Neural progenitor cell (in vitro differentiated cells): Measurements from ENCODE around the gene CCDC3. TPM values are rescaled to one million over a fixed set of nuclear protein-coding genes. Genes with fewer than 3 reads are reported as not detected.

Experiments used
- DNase-seq: peaks from one replicate; pipeline ENCODE4 v3.0.0-alpha.2; 2016; ENCODE audit warnings: low spot score
- H2AFZ ChIP-seq: fragments of 200-600 bp; sonication (generic); replicated peaks from 2 replicates; pipeline ENCODE4 v1.6.1; 2016; ENCODE audit warnings: antibody characterized with exemption
- H3F3A ChIP-seq: fragments of 200-600 bp; sonication (generic); 2 replicates; pipeline ENCODE4 v1.6.1; 2016; ENCODE audit warnings: antibody characterized with exemption, low read depth
- H3K27ac ChIP-seq: fragments of 200-600 bp; sonication (generic); 2 replicates; pipeline ENCODE4 v1.5.1; 2016; ENCODE audit warnings: mild to moderate bottlenecking
- H3K27me3 ChIP-seq: fragments of 200-600 bp; sonication (generic); 2 replicates; pipeline ENCODE4 v1.6.1; 2016; ENCODE audit warnings: mild to moderate bottlenecking, moderate library complexity
- H3K36me3 ChIP-seq: fragments of 200-600 bp; sonication (generic); 2 replicates; pipeline ENCODE4 v1.5.1; 2016
- H3K4me1 ChIP-seq: fragments of 200-600 bp; sonication (generic); 2 replicates; pipeline ENCODE4 v1.6.1; 2016; ENCODE audit warnings: mixed run types
- H3K4me2 ChIP-seq: fragments of 200-600 bp; sonication (generic); 2 replicates; pipeline ENCODE4 v1.6.1; 2016
- H3K4me3 ChIP-seq: fragments of 200-600 bp; sonication (generic); 2 replicates; pipeline ENCODE4 v1.5.1; 2016
- H3K79me2 ChIP-seq: fragments of 200-600 bp; sonication (generic); 2 replicates; pipeline ENCODE4 v1.6.1; 2016; ENCODE audit warnings: low read depth
- H3K9ac ChIP-seq: fragments of 200-600 bp; sonication (generic); 2 replicates; pipeline ENCODE4 v1.6.1; 2016
- H3K9me3 ChIP-seq: fragments of 200-600 bp; sonication (generic); 2 replicates; pipeline ENCODE4 v1.5.1; 2016; ENCODE audit warnings: low read depth
- H4K20me1 ChIP-seq: fragments of 200-600 bp; sonication (generic); 2 replicates; pipeline ENCODE4 v1.6.1; 2016; ENCODE audit warnings: low read depth
- H3K27ac Mint-ChIP-seq: 3 replicates; pipeline ENCODE4 v1.8.0; 2021; ENCODE audit warnings: mixed read lengths
- H3K27me3 Mint-ChIP-seq: 2 replicates; pipeline ENCODE4 v1.8.0; 2022; ENCODE audit warnings: low read depth, mild to moderate bottlenecking, inconsistent platforms, moderate library complexity, mixed read lengths; ENCODE audit not compliant: insufficient read depth
- H3K36me3 Mint-ChIP-seq: 3 replicates; pipeline ENCODE4 v1.8.0; 2021; ENCODE audit warnings: mixed read lengths
- H3K4me1 Mint-ChIP-seq: 3 replicates; pipeline ENCODE4 v1.8.0; 2021; ENCODE audit warnings: mixed read lengths
- H3K4me3 Mint-ChIP-seq: 3 replicates; pipeline ENCODE4 v1.8.0; 2021; ENCODE audit warnings: mild to moderate bottlenecking, moderate library complexity, mixed read lengths
- H3K9me3 Mint-ChIP-seq: 3 replicates; pipeline ENCODE4 v1.8.0; 2020; ENCODE audit warnings: mixed read lengths
- EZH2 ChIP-seq: fragments of 200-600 bp; sonication (generic); IDR thresholded peaks from 2 replicates; pipeline ENCODE4 v1.6.1; 2017; ENCODE audit warnings: antibody characterized with exemption, mild to moderate bottlenecking, moderate library complexity
- EZH2phosphoT487 ChIP-seq: fragments of 200-600 bp; sonication (generic); IDR thresholded peaks from 2 replicates; pipeline ENCODE4 v1.6.1; 2017; ENCODE audit warnings: antibody characterized with exemption
- total RNA-seq: library from RNA; depleted of rRNA; stranded (reverse); fragments of >200 nt; gene quantifications from 2 replicates; pipeline ENCODE4 v1.2.3, GENCODE V29; 2015; ENCODE audit warnings: low replicate concordance
- TF ChIP-seq, protein P1 (sequence below): fragments of 200-600 bp; sonication (generic); IDR thresholded peaks from 2 replicates; pipeline ENCODE4 v1.5.1; 2017; ENCODE audit warnings: antibody characterized with exemption, mild to moderate bottlenecking

CCDC3 gene
- total RNA-seq, 1 donor from 2014 or later = not detected

DNA sequence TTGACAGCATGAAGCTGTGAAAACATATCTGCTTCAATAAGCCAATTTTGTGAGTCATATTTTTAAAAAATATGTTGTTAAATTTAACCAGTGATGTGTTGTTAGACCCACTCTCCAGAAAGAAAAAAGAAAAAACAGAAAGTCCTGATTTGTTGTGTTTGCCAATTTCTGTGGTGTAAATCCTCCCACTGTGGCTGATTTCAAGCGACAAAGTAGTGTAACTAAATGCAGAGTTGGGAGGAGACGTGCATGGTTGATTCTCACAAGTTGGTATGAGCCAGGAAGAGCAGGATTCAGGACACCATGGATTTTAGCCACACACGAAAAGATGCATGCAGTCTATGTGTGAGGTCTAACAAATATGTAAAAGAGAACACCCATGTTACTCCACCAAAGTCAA, 139.1 kb downstream of the CCDC3 start:
- Histone ChIP-seq H3K36me3 (no peaks in the 10 kb centered on the region), H3K79me2 (no peaks in the 10 kb centered on the region), H3K4me3 (no peak overlapping the region), H3K9ac (no peak overlapping the region), H3K9me3 (no peaks in the 10 kb centered on the region), H4K20me1 (no peaks in the 10 kb centered on the region), H3K27me3 (no peaks in the 10 kb centered on the region), H3K27ac (no peak overlapping the region), H3K4me2 (no peak overlapping the region), H2AFZ (no peak overlapping the region), H3K4me1 (no peaks in the 10 kb centered on the region), H3F3A (no peaks in the 10 kb centered on the region)
- H3K4me3 Mint-ChIP-seq = no peak overlapping the region
- H3K4me1 Mint-ChIP-seq = no peaks in the 10 kb centered on the region
- TF ChIP-seq EZH2phosphoT487 (no peak), EZH2 (no peak)
- TF ChIP-seq, protein P1, sequence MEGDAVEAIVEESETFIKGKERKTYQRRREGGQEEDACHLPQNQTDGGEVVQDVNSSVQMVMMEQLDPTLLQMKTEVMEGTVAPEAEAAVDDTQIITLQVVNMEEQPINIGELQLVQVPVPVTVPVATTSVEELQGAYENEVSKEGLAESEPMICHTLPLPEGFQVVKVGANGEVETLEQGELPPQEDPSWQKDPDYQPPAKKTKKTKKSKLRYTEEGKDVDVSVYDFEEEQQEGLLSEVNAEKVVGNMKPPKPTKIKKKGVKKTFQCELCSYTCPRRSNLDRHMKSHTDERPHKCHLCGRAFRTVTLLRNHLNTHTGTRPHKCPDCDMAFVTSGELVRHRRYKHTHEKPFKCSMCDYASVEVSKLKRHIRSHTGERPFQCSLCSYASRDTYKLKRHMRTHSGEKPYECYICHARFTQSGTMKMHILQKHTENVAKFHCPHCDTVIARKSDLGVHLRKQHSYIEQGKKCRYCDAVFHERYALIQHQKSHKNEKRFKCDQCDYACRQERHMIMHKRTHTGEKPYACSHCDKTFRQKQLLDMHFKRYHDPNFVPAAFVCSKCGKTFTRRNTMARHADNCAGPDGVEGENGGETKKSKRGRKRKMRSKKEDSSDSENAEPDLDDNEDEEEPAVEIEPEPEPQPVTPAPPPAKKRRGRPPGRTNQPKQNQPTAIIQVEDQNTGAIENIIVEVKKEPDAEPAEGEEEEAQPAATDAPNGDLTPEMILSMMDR = no peak
- DNase-seq = no peak
- peaks cover 2% of the 10 kb centered on the region for H3K27me3 Mint-ChIP-seq
- no peaks in the 10 kb centered on the region for H3K9me3 Mint-ChIP-seq
- H3K36me3 Mint-ChIP-seq = no peaks in the 10 kb centered on the region
- H3K27ac Mint-ChIP-seq = no peak overlapping the region

DNA sequence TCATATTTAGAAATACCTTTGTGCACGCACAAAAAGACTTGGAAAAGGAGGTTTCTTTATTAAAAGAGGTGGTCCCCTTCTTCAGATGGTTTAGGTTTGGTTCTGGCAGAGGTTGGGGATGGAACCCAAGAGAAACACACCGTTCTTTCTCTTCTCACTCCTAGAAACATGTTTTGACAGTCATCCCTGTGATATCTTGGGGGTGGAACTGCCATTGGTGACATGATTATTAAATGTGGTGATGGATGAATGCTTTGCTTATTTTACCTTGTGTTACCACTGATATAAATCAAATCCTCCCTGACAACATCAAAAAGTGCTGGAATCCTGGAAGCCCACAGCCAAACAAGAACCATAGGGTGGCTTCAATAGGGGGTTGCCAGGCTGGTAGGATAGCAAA, 146.5 kb downstream of the CCDC3 start:
- no peak overlapping the region for H3K4me3 ChIP-seq
- no peak overlapping the region for H2AFZ ChIP-seq
- DNase-seq = no peak
- no peaks in the 10 kb centered on the region for H4K20me1 ChIP-seq
- no peaks in the 10 kb centered on the region for H3K4me1 ChIP-seq
- no peaks in the 10 kb centered on the region for H3K27me3 ChIP-seq
- no peaks in the 10 kb centered on the region for H3K27me3 Mint-ChIP-seq
- no peak overlapping the region for H3K4me2 ChIP-seq
- no peaks in the 10 kb centered on the region for H3K9me3 Mint-ChIP-seq
- H3K9ac ChIP-seq = no peak overlapping the region
- H3K36me3 ChIP-seq = no peaks in the 10 kb centered on the region
- no peaks in the 10 kb centered on the region for H3K4me1 Mint-ChIP-seq
- H3K4me3 Mint-ChIP-seq = no peak overlapping the region
- no peak overlapping the region for H3K27ac ChIP-seq
- H3K27ac Mint-ChIP-seq = no peak overlapping the region
- H3K36me3 Mint-ChIP-seq = no peaks in the 10 kb centered on the region
- H3K9me3 ChIP-seq = no peaks in the 10 kb centered on the region
- TF ChIP-seq EZH2 (no peak), EZH2phosphoT487 (no peak)
- TF ChIP-seq, protein P1 = no peak
- H3F3A ChIP-seq = no peaks in the 10 kb centered on the region
- no peaks in the 10 kb centered on the region for H3K79me2 ChIP-seq

DNA sequence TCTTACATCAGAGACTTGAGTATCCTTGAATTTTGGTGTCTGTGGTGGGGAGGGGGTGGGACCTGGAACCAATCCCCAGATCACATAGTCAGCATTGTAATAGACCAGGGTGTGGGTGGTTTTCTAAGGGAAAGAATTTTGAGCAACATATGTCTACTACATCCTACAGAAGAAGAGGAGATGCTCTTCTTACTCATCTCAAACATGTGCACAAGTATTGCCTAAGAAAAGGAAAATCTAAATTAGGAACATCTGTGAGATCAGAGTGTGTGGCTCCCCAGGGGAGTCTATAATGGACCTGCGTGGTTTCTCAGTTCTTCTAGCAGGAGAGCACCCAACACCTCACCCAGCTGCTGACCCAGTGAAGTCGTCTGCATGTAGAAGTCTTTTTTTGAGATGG, 148.8 kb downstream of the CCDC3 start:
- Mint-ChIP-seq H3K9me3 (no peaks in the 10 kb centered on the region), H3K36me3 (no peaks in the 10 kb centered on the region), H3K27me3 (peaks cover 4% of the 10 kb centered on the region), H3K27ac (no peak overlapping the region), H3K4me3 (no peak overlapping the region), H3K4me1 (no peaks in the 10 kb centered on the region)
- H3K27me3 ChIP-seq = no peaks in the 10 kb centered on the region
- no peaks in the 10 kb centered on the region for H3K9me3 ChIP-seq
- H2AFZ ChIP-seq = no peak overlapping the region
- H3K9ac ChIP-seq = no peak overlapping the region
- no peaks in the 10 kb centered on the region for H3K79me2 ChIP-seq
- no peaks in the 10 kb centered on the region for H3K4me1 ChIP-seq
- H3K4me3 ChIP-seq = no peak overlapping the region
- H3F3A ChIP-seq = no peaks in the 10 kb centered on the region
- no peak overlapping the region for H3K4me2 ChIP-seq
- no peak for TF ChIP-seq EZH2
- TF ChIP-seq, protein P1 = no peak
- TF ChIP-seq EZH2phosphoT487 = no peak
- H3K36me3 ChIP-seq = no peaks in the 10 kb centered on the region
- no peak for DNase-seq
- no peak overlapping the region for H3K27ac ChIP-seq
- no peaks in the 10 kb centered on the region for H4K20me1 ChIP-seq
